ENCODE data around the gene COPZ1. TPM values are rescaled to one million over a fixed set of nuclear protein-coding genes. Genes with fewer than 3 reads are reported as not detected.

Gene COPZ1
- total and polyA plus RNA-seq, 9 of the 15 experiments (the other 6 are each of a cell fraction or from before 2014, with no cell fraction given): 137 to 487 (median 233) TPM

GRCh38 chr12:54372113-54372806, 47.3 kb downstream of the COPZ1 start:
- H3K79me2 ChIP-seq (ENCODE audit: control insufficient read depth, insufficient read depth, low read length): peaks cover 21% of the 10 kb centered on the region
- BruUV-seq (replicated peaks): no TSS peak
- no peaks in the 10 kb centered on the region for H3K27me3 ChIP-seq (ENCODE audit: control insufficient read depth in 2 of 2, insufficient read depth in 2 of 2, low read length in 2 of 2)
- H3K9me1 ChIP-seq (ENCODE audit: control insufficient read depth, insufficient read depth, low read length): no peaks in the 10 kb centered on the region
- ATAC-seq (no peak), DNase-seq (ENCODE audit: extremely low read depth in 1 of 4, low spot score in 3 of 4) (no peak), FAIRE-seq (no peak)
- no peaks in the 10 kb centered on the region for H3K9me3 ChIP-seq (replicated peaks; ENCODE audit: control insufficient read depth, insufficient read depth, low read depth, low read length)
- no peak overlapping the region for H3K4me3 ChIP-seq
- WGBS (ENCODE audit: insufficient coverage, low coverage, missing lambda C conversion rate): 82% methylated on average over 8 of the region's 8 CpGs
- ChIA-PET CTCF (ENCODE audit: low intra/inter-chr PET ratio) (no interaction called here), POLR2A (interaction anchor here (1.0 to 2.7 kb wide), 2 partner anchors 81 to 92 kb away, joined by 3 to 11 read pairs; partner anchors contain the start of genes CBX5 and HNRNPA1)
- TF ChIP-seq HDAC6 (IDR thresholded peaks at IDR 0.05; ENCODE audit: low read depth, low read length) (no peak), NFE2 (IDR thresholded peaks at IDR 0.05; ENCODE audit: low read depth) (no peak), STAT6 (CRISPR knock-in tag; IDR thresholded peaks at IDR 0.05) (no peak), MCM3 (IDR thresholded peaks at IDR 0.05) (no peak), WHSC1 (IDR thresholded peaks at IDR 0.05; ENCODE audit: low read length) (no peak), ZNF274 (IDR thresholded peaks at IDR 0.05; ENCODE audit: borderline replicate concordance, low read depth, low read length) (no peak), ZFP36 (IDR thresholded peaks at IDR 0.05; ENCODE audit: low read depth, low read length, partially characterized antibody) (no peak), YY1 (IDR thresholded peaks at IDR 0.05; ENCODE audit: borderline replicate concordance in 1 of 3, control insufficient read depth in 1 of 3, extremely low read depth in 1 of 3, insufficient read depth in 3 of 3, insufficient read length in 1 of 3, insufficient replicate concordance in 2 of 3, low read depth in 1 of 3, low read length in 2 of 3) (no peak)
- TF ChIP-seq, protein P1, sequence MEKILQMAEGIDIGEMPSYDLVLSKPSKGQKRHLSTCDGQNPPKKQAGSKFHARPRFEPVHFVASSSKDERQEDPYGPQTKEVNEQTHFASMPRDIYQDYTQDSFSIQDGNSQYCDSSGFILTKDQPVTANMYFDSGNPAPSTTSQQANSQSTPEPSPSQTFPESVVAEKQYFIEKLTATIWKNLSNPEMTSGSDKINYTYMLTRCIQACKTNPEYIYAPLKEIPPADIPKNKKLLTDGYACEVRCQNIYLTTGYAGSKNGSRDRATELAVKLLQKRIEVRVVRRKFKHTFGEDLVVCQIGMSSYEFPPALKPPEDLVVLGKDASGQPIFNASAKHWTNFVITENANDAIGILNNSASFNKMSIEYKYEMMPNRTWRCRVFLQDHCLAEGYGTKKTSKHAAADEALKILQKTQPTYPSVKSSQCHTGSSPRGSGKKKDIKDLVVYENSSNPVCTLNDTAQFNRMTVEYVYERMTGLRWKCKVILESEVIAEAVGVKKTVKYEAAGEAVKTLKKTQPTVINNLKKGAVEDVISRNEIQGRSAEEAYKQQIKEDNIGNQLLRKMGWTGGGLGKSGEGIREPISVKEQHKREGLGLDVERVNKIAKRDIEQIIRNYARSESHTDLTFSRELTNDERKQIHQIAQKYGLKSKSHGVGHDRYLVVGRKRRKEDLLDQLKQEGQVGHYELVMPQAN (IDR thresholded peaks at IDR 0.05; ENCODE audit: borderline replicate concordance): no peak
- H2AFZ ChIP-seq (ENCODE audit: low read depth, low read length): no peak overlapping the region
- peaks cover 51 to 58% of the 10 kb centered on the region in 2 experiments for H3K4me1 ChIP-seq (replicated peaks in 1 of 2; ENCODE audit: control insufficient read depth in 2 of 2, insufficient read depth in 2 of 2, low read length in 2 of 2)
- H4K20me1 ChIP-seq (replicated peaks; ENCODE audit: control insufficient read depth, insufficient read depth, low read length): no peaks in the 10 kb centered on the region; the same call in 1 of the 2 replicates
- H3K27ac ChIP-seq (ENCODE audit: extremely low read depth, low read depth, low read length): no peak overlapping the region
- H3K36me3 ChIP-seq (ENCODE audit: control insufficient read depth, insufficient read depth, low read length): peaks cover 67% of the 10 kb centered on the region; the same call in 2 of the 3 replicates
- intact Hi-C loops (cut with micrococcal nuclease) (no loop called here), in situ Hi-C loops (cut with MboI) (no loop called here)
- H3K9ac ChIP-seq (ENCODE audit: insufficient read depth in 1 of 2, low read depth in 2 of 2, low read length in 2 of 2): no peak overlapping the region
- H3K4me2 ChIP-seq (ENCODE audit: insufficient read depth, low read length): no peak overlapping the region
